ENCODE measurements around the gene TPM2.

TPM2 gene

DNA sequence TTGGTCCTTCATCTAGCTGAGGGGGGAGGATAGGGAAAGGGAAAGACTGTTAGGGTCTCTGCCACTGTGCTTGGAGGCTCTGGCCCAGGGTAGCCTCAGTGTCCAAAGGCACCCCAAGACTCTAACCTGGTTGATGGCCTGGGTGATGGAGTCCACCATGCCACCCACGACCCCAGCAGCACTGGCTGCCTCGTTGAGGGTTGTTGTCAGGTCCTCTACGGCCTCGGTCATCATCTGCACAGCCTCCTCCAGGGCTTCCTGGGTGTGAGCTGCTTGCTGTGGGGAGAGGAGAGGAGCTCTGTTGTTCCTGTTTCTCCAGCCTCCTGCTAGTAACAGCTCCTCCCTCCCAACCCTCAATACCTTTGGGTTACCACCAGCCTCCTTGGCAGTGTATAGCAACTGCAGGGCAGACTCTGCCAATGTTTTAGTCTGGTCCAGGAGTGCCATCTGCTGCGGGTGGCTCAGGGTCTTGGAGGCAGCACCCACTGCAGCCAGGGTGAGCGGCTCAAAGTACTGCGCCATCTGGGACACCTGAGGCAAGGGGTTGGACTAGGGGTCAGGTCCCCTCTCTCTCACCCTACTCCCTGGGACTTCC, 16.2 kb upstream of the TPM2 start:
- Histone ChIP-seq H3K27me3 (ENCODE audit: control insufficient read depth, insufficient read depth, low read length) (no peaks in the 10 kb centered on the region), H3K4me2 (ENCODE audit: low read length) (no peak overlapping the region), H3K4me3 (ENCODE audit: low read length) (no peak overlapping the region), H3K4me1 (ENCODE audit: control insufficient read depth, insufficient read depth, low read length) (no peaks in the 10 kb centered on the region), H3K9me3 (replicated peaks; ENCODE audit: low read length) (no peaks in the 10 kb centered on the region), H3K36me3 (ENCODE audit: insufficient read depth, low read length) (peaks cover 91% of the 10 kb centered on the region), H3K9ac (ENCODE audit: low read depth, low read length) (no peak overlapping the region)

- Histone ChIP-seq H3K9me3 (replicated peaks; ENCODE audit: low read length) (no peaks in the 10 kb centered on the region), H3K4me2 (ENCODE audit: low read length) (no peak overlapping the region), H3K9ac (ENCODE audit: low read depth, low read length) (no peak overlapping the region), H3K4me1 (ENCODE audit: control insufficient read depth, insufficient read depth, low read length) (no peaks in the 10 kb centered on the region), H3K27me3 (ENCODE audit: control insufficient read depth, insufficient read depth, low read length) (no peaks in the 10 kb centered on the region), H3K4me3 (ENCODE audit: low read length) (no peak overlapping the region), H3K36me3 (ENCODE audit: insufficient read depth, low read length) (peaks cover 91% of the 10 kb centered on the region)
These were observed 15.6 kb upstream of the TPM2 start for GRCh38 chr9:35705372-35705771.

DNA sequence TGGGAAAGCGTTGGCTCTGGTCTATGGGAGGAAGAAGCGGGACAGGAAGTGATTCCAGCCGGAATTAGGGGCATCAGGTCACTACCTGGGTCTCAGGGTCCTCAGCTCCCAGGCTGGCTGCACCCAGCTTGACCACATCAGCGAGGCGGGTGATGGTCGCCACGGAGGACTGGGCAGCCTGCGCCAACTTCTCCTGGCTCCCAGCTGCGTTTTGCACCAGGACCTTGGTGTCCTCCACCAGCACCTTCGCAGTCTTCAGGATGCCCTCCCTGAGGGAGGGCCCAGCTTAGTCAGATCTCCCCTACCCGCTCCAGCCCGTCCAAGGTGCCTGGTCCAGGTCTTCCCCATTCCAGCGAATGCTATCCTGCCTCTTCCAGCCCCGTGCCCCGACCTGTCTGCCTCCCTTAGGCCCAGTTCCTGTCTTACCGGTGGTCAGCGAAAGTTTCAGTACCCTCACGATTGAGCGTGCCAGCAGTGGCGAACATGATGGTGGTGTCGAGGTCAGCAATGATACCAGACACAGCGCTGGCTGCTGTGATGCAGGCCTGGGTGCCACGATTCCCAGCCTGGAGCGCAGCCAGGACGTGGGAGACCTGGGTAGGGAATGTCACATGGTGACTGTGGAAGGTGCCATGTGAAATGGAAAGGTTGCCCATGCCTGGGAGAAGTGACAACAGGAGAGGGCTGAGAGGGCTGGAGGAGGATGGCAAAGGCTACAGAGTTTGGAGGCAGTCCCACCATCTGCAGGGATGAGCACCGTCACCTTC, 14.4 kb upstream of the TPM2 start:
- Histone ChIP-seq H3K9ac (ENCODE audit: low read depth, low read length) (no peak overlapping the region), H3K27me3 (ENCODE audit: control insufficient read depth, insufficient read depth, low read length) (no peaks in the 10 kb centered on the region), H3K4me2 (ENCODE audit: low read length) (no peak overlapping the region), H3K9me3 (replicated peaks; ENCODE audit: low read length) (no peaks in the 10 kb centered on the region), H3K4me1 (ENCODE audit: control insufficient read depth, insufficient read depth, low read length) (no peaks in the 10 kb centered on the region), H3K36me3 (ENCODE audit: insufficient read depth, low read length) (peaks cover 97% of the 10 kb centered on the region), H3K4me3 (ENCODE audit: low read length) (no peak overlapping the region)

GRCh38 chr9:35702696-35703095, 13.0 kb upstream of the TPM2 start:
- Histone ChIP-seq H3K9ac (ENCODE audit: low read depth, low read length) (no peak overlapping the region), H3K9me3 (replicated peaks; ENCODE audit: low read length) (no peaks in the 10 kb centered on the region), H3K27me3 (ENCODE audit: control insufficient read depth, insufficient read depth, low read length) (no peaks in the 10 kb centered on the region), H3K36me3 (ENCODE audit: insufficient read depth, low read length) (peaks cover 97% of the 10 kb centered on the region), H3K4me2 (ENCODE audit: low read length) (no peak overlapping the region), H3K4me3 (ENCODE audit: low read length) (no peak overlapping the region), H3K4me1 (ENCODE audit: control insufficient read depth, insufficient read depth, low read length) (no peaks in the 10 kb centered on the region)

DNA sequence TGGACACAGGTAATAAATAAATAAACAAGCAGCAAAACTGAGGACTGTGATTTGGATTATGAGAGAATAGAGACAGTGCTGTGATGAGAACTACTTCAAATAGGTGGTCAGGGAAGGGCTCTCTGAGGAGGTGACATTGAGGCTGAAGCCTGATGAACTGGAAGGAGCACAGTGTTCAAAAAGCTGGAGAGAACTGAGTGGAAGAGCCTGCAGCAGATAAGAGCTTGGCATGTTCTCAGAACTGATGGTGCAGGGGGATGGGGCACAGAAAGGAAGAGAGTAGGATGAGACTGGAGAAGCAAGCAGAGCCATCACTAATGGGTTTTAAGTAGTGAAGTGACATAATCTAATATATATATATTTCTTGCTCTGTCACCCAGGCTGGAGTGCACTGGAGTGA, 11.2 kb upstream of the TPM2 start:
- Histone ChIP-seq H3K27me3 (ENCODE audit: control insufficient read depth, insufficient read depth, low read length) (no peaks in the 10 kb centered on the region), H3K9me3 (replicated peaks; ENCODE audit: low read length) (no peaks in the 10 kb centered on the region), H3K4me2 (ENCODE audit: low read length) (no peak overlapping the region), H3K36me3 (ENCODE audit: insufficient read depth, low read length) (peaks cover 97% of the 10 kb centered on the region), H3K4me3 (ENCODE audit: low read length) (no peak overlapping the region), H3K9ac (ENCODE audit: low read depth, low read length) (no peak overlapping the region), H3K4me1 (ENCODE audit: control insufficient read depth, insufficient read depth, low read length) (peaks cover 7% of the 10 kb centered on the region)

DNA sequence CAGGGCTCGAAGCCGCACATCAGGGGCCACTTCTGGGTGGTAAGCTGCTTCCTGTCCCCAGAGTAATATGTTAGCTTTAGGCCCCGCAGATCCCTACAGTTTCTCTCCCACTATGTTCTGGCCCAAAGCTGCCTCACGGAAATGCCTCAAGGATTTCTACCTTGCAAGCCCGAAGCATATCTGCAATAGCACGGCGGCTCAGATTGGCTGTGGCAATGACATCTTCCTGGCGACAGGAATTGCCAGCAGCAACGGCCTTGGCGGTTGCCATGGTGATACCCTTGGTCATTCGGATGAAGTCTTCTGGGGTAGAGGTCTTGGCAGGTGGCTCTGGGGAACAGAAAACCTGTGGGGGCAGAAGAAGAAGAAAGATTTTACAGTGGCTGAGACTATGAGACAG, 10.3 kb upstream of the TPM2 start:
- Histone ChIP-seq H3K27me3 (ENCODE audit: control insufficient read depth, insufficient read depth, low read length) (no peaks in the 10 kb centered on the region), H3K4me3 (ENCODE audit: low read length) (no peak overlapping the region), H3K9me3 (replicated peaks; ENCODE audit: low read length) (no peaks in the 10 kb centered on the region), H3K9ac (ENCODE audit: low read depth, low read length) (no peak overlapping the region), H3K4me2 (ENCODE audit: low read length) (no peak overlapping the region), H3K36me3 (ENCODE audit: insufficient read depth, low read length) (peaks cover 92% of the 10 kb centered on the region), H3K4me1 (ENCODE audit: control insufficient read depth, insufficient read depth, low read length) (peaks cover 12% of the 10 kb centered on the region)

- H3K36me3 ChIP-seq (ENCODE audit: insufficient read depth, low read length), result peaks cover 74% of the 10 kb centered on the region
These were observed 8.5 kb upstream of the TPM2 start for GRCh38 chr9:35698231-35698630.

GRCh38 chr9:35697486-35697885, 7.8 kb upstream of the TPM2 start:
- H3K4me3 ChIP-seq (ENCODE audit: low read length), result no peak overlapping the region
- H3K36me3 ChIP-seq (ENCODE audit: insufficient read depth, low read length), result peaks cover 67% of the 10 kb centered on the region
- no peaks in the 10 kb centered on the region for H3K9me3 ChIP-seq (replicated peaks; ENCODE audit: low read length)
- no peak overlapping the region for H3K4me2 ChIP-seq (ENCODE audit: low read length)
- H3K4me1 ChIP-seq (ENCODE audit: control insufficient read depth, insufficient read depth, low read length), result peaks cover 15% of the 10 kb centered on the region
- H3K9ac ChIP-seq (ENCODE audit: low read depth, low read length), result no peak overlapping the region
- no peaks in the 10 kb centered on the region for H3K27me3 ChIP-seq (ENCODE audit: control insufficient read depth, insufficient read depth, low read length)

More at GRCh38 chr9:35698231-35698630, 8.5 kb upstream of the TPM2 start:
- peaks cover 15% of the 10 kb centered on the region for H3K4me1 ChIP-seq (ENCODE audit: control insufficient read depth, insufficient read depth, low read length)
- no peak overlapping the region for H3K4me2 ChIP-seq (ENCODE audit: low read length)
- H3K27me3 ChIP-seq (ENCODE audit: control insufficient read depth, insufficient read depth, low read length), result no peaks in the 10 kb centered on the region
- no peaks in the 10 kb centered on the region for H3K9me3 ChIP-seq (replicated peaks; ENCODE audit: low read length)
- H3K9ac ChIP-seq (ENCODE audit: low read depth, low read length), result no peak overlapping the region
- H3K4me3 ChIP-seq (ENCODE audit: low read length), result no peak overlapping the region

- Histone ChIP-seq H3K4me1 (ENCODE audit: control insufficient read depth, insufficient read depth, low read length) (peaks cover 18% of the 10 kb centered on the region), H3K4me3 (ENCODE audit: low read length) (no peak overlapping the region), H3K27me3 (ENCODE audit: control insufficient read depth, insufficient read depth, low read length) (no peaks in the 10 kb centered on the region), H3K9ac (ENCODE audit: low read depth, low read length) (no peak overlapping the region), H3K36me3 (ENCODE audit: insufficient read depth, low read length) (peaks cover 61% of the 10 kb centered on the region), H3K4me2 (ENCODE audit: low read length) (no peak overlapping the region), H3K9me3 (replicated peaks; ENCODE audit: low read length) (no peaks in the 10 kb centered on the region)
These were observed 6.9 kb upstream of the TPM2 start for GRCh38 chr9:35696520-35697215.

- H3K9me3 ChIP-seq (replicated peaks; ENCODE audit: low read length), result no peaks in the 10 kb centered on the region
- H3K9ac ChIP-seq (ENCODE audit: low read depth, low read length), result no peak overlapping the region
- no peaks in the 10 kb centered on the region for H3K27me3 ChIP-seq (ENCODE audit: control insufficient read depth, insufficient read depth, low read length)
- H3K4me3 ChIP-seq (ENCODE audit: low read length), result no peak overlapping the region
- no peak overlapping the region for H3K4me2 ChIP-seq (ENCODE audit: low read length)
- peaks cover 25% of the 10 kb centered on the region for H3K4me1 ChIP-seq (ENCODE audit: control insufficient read depth, insufficient read depth, low read length)
- H3K36me3 ChIP-seq (ENCODE audit: insufficient read depth, low read length), result peaks cover 55% of the 10 kb centered on the region
These were observed 6.2 kb upstream of the TPM2 start for GRCh38 chr9:35695943-35696401.

GRCh38 chr9:35691757-35692301, 2.1 kb upstream of the TPM2 start:
- H3K4me2 ChIP-seq (ENCODE audit: low read length), result peak overlapping the region; percentile 97
- H3K36me3 ChIP-seq (ENCODE audit: insufficient read depth, low read length), result peaks cover 38% of the 10 kb centered on the region
- H3K4me3 ChIP-seq (ENCODE audit: low read length), result peak overlapping the region; percentile 86
- peak overlapping the region; percentile 93 for H3K9ac ChIP-seq (ENCODE audit: low read depth, low read length)
- H3K9me3 ChIP-seq (replicated peaks; ENCODE audit: low read length), result no peaks in the 10 kb centered on the region
- peaks cover 37% of the 10 kb centered on the region for H3K4me1 ChIP-seq (ENCODE audit: control insufficient read depth, insufficient read depth, low read length)
- no peaks in the 10 kb centered on the region for H3K27me3 ChIP-seq (ENCODE audit: control insufficient read depth, insufficient read depth, low read length)
